A549 treated with ZK216348 at 1 μM for 4 hours (cell line): Measurements from ENCODE around the gene LAMP2. TPM values are rescaled to one million over a fixed set of nuclear protein-coding genes. Genes with fewer than 3 reads are reported as not detected.

Experiments
- total RNA-seq: library from RNA; stranded (reverse); fragments of 200-300 nt; extraction: Qiagen RNA extraction; gene quantifications from 5 replicates; pipeline ENCODE4 v1.2.3, GENCODE V29; 2022; ENCODE audit warnings: low read depth

Gene LAMP2
- 74.6 to 113 TPM (median 94.3 TPM) in 5 replicates for total RNA-seq

DNA sequence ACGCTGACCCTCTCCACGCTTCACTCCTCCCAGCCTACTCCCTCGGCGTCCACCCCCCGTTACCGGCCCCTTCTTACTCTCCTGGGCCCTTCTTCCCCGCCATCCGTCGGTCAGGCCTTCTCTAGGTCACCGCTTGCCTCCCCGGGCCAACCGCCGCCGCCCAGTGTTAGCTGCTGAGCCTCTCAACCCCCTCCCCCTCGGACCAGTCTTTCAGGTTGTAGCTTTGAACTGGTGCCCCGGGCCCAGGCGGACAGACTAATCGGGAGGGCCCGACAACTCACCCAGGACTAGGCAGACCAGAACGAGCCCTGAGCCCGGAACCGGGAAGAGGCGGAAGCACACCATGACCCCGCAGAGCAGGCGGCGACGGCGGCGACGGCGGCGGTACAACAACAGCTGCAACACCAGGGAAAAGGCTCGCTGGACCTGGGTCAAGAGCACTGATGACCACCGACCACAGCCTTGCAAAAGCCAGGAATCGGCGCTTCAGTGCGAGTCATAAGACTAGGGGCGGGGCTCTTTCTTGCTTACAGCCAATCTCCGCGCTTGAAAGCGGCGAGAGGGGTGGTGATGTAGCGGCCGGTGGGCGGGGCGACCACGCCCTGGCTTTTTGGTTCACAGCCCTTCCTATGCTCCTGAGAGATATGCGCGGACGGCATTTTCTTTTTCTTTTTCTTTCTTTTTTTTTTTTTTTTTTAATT, at the start of gene LAMP2:
Gene LAMP2 (minus strand): TSS at position 472 of the 701 bp plus-strand sequence. CDS start 127 bp downstream, at position 345.

Other genes starting within 250 kb of the LAMP2 start
- 5.2 to 12.7 TPM (median 11.7 TPM) in 5 replicates for gene ZBTB33, start 218.5 kb downstream of the LAMP2 start, total RNA-seq
- 0.11 to 0.16 TPM (median 0.14 TPM) in 5 replicates for gene TMEM255A, start 157.8 kb downstream of the LAMP2 start, total RNA-seq
- gene ATP1B4, start 107.2 kb downstream of the LAMP2 start, total RNA-seq: not detected in 5 replicates
- gene CUL4B, start 91.7 kb upstream of the LAMP2 start, total RNA-seq: 27.5 to 60.0 TPM (median 55.4 TPM) in 5 replicates
- 77.2 to 129 TPM (median 90.0 TPM) in 5 replicates for gene MCTS1, start 134.8 kb upstream of the LAMP2 start, total RNA-seq
- 27.1 to 45.3 TPM (median 34.9 TPM) in 5 replicates for gene C1GALT1C1, start 160.8 kb upstream of the LAMP2 start, total RNA-seq